CD4-positive, alpha-beta T cell treated with Interleukin-6 at 100 ng/mL for 8 hours (primary cell): ENCODE measurements around the gene MSLN.

Experiments used
- DNase-seq: peaks from one replicate; pipeline ENCODE4 v3.0.0-alpha.2; 2020; ENCODE audit warnings: mixed read lengths, low spot score

Gene MSLN

GRCh38 chr16:807347-808084 is 47.0 kb downstream of the MSLN start:
- DNase-seq: peak; percentile 82

GRCh38 chr16:808085-808386 is 47.5 kb downstream of the MSLN start:
- DNase-seq: no peak

- peak; percentile 34 for DNase-seq
These were observed 52.8 kb downstream of the MSLN start for GRCh38 chr16:813204-813915.

GRCh38 chr16:813916-814412 is 53.4 kb downstream of the MSLN start:
- DNase-seq: no peak

GRCh38 chr16:814974-815373 is 54.4 kb downstream of the MSLN start:
- DNase-seq: no peak

- DNase-seq: no peak
These were observed 55.3 kb downstream of the MSLN start for GRCh38 chr16:815861-816260.

GRCh38 chr16:817001-817906 is 56.7 kb downstream of the MSLN start:
- DNase-seq: no peak

GRCh38 chr16:818132-818531 is 57.6 kb downstream of the MSLN start:
- no peak for DNase-seq
